AG04450 (cell line): ENCODE results near the gene MS4A18. TPM values are rescaled to one million over a fixed set of nuclear protein-coding genes. Genes with fewer than 3 reads are reported as not detected.

Experiments
- CTCF ChIA-PET: fragments of 300-600, 350-600 bp; formaldehyde crosslinking; extraction: SDS; loops from one replicate; lab custom pipeline; 2022; ENCODE audit warnings: antibody characterized with exemption, inconsistent platforms; lab: Charles Lee
- POLR2A ChIA-PET: fragments of 350-600 bp; formaldehyde crosslinking; extraction: SDS; loops from one replicate; lab custom pipeline; 2021; ENCODE audit warnings: antibody characterized with exemption, inconsistent platforms; lab: Yijun Ruan, JAX
- DNase-seq: peaks from one replicate; pipeline ENCODE4 v3.0.0-alpha.2; 2011; ENCODE audit warnings: low read depth, low spot score
- H3K27ac ChIP-seq: one replicate; pipeline ENCODE4 v1.5.1; 2012; ENCODE audit warnings: low read depth, low read length, control low read depth
- H3K27me3 ChIP-seq: one replicate; pipeline ENCODE4 v1.6.0; 2012; ENCODE audit warnings: low read length; ENCODE audit not compliant: control insufficient read depth, insufficient read depth
- H3K4me3 ChIP-seq: 2 replicates; pipeline ENCODE4 v1.5.1; 2011; ENCODE audit warnings: mild to moderate bottlenecking, low read depth, low read length, control low read depth
- H3K9me3 ChIP-seq: 2 replicates; pipeline ENCODE4 v1.5.1; 2012; ENCODE audit warnings: low read length; ENCODE audit not compliant: control insufficient read depth, insufficient read depth
- CTCF ChIP-seq: IDR thresholded peaks from 2 replicates; pipeline ENCODE4 v1.5.1; 2011; ENCODE audit warnings: low read depth, low read length, control low read depth, inconsistent platforms
- polyA plus RNA-seq: library from polyadenylated mRNA; depleted of rRNA; stranded (reverse); fragments of >200 nt; gene quantifications from 2 replicates; pipeline ENCODE4 v1.2.3, GENCODE V29; 2011

MS4A18 gene
- polyA plus RNA-seq, 1 experiment: not detected

DNA sequence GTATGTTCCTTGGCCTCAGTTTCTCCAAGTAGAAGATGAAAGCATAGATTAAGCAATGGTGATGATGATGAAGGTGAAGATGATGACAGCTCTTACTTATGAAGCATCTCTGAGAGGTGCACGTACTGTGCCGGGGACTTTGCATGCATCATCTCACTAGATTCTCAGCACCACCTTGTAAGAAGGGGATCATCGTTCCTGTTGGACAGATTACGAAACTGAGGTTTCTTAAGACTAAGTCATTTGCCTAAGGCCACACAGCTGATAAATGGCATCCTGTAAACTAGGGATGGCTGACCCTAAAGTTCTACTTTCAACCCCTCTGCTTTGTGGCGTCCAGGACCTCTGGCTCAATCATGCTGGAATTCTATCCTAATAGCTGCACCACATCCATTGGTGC lies 40.8 kb downstream of the MS4A18 start:
- H3K27ac ChIP-seq: no peak overlapping the region
- DNase-seq: no peak
- H3K9me3 ChIP-seq: no peaks in the 10 kb centered on the region; the same call in 1 of the 2 replicates
- H3K4me3 ChIP-seq: no peak overlapping the region
- ChIA-PET CTCF (interaction anchor here (1.3 to 1.8 kb wide), 2 partner anchors 9 to 122 kb away, joined by 4 read pairs; partner anchors contain the start of gene MS4A15), POLR2A (interaction anchor here (1.1 kb wide), 1 partner anchor 10 kb away, joined by 6 read pairs; no protein-coding TSS in a partner anchor)
- no peak for TF ChIP-seq CTCF
- peaks cover 6% of the 10 kb centered on the region for H3K27me3 ChIP-seq

DNA sequence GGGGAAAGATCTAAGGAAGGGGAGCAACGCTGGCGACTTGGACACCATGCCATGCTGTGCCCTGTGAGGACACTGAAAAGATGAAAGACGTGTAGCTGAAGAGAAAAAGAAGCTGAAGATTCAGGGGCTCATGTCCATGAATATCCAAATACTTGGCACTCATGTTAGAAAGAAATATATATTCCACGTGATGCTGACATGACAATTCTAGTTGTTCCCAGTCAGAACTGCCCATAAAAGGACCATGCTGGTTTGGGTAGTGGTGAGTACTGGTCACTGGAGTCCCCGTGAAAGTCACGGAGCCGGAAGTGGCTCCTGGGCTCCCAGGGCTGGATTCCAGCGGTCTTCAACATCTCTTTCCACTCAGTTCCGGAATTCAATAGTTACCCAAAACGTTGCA lies 42.0 kb downstream of the MS4A18 start:
- peaks cover 6% of the 10 kb centered on the region for H3K27me3 ChIP-seq
- H3K9me3 ChIP-seq: no peaks in the 10 kb centered on the region; the same call in 1 of the 2 replicates
- no peak overlapping the region for H3K4me3 ChIP-seq
- DNase-seq: no peak
- ChIA-PET POLR2A (no interaction called here), CTCF (interaction anchor here (1.0 to 1.8 kb wide), 3 partner anchors 9 to 121 kb away, joined by 4 to 8 read pairs (median 5); no protein-coding TSS in a partner anchor)
- no peak overlapping the region for H3K27ac ChIP-seq
- TF ChIP-seq CTCF: no peak

DNA sequence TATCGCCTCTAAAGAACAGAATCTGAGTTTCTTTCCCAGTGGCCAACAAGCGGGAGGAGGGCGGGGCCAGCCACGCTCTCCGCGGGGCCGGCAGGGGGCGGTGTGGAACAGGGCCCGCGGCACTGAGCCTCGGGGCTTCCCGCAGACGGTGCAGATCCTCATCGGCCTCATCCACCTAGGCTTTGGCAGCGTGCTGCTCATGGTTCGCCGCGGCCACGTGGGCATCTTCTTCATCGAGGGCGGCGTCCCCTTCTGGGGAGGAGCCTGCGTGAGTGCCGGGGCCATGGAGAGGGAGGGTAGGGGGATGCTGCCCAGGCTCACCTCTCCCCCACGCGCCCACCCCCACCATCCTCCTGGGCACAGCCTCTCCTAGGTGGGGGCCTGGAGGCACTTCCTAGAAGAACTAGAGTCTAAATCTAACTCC lies 42.9 kb downstream of the MS4A18 start:
- H3K4me3 ChIP-seq: no peak overlapping the region
- ChIA-PET POLR2A (no interaction called here), CTCF (interaction anchor here (1.0 to 1.8 kb wide), 3 partner anchors 8 to 120 kb away, joined by 4 to 8 read pairs (median 5); no protein-coding TSS in a partner anchor)
- no peaks in the 10 kb centered on the region; the same call in 1 of the 2 replicates for H3K9me3 ChIP-seq
- peaks cover 6% of the 10 kb centered on the region for H3K27me3 ChIP-seq
- peak; percentile 35 for TF ChIP-seq CTCF
- no peak overlapping the region for H3K27ac ChIP-seq
- DNase-seq: no peak

- POLR2A ChIA-PET: no interaction called here
- Histone ChIP-seq H3K4me3 (no peak overlapping the region), H3K27me3 (peaks cover 9% of the 10 kb centered on the region), H3K27ac (no peak overlapping the region), H3K9me3 (no peaks in the 10 kb centered on the region; the same call in 1 of the 2 replicates)
- DNase-seq: no peak
- TF ChIP-seq CTCF: no peak
- CTCF ChIA-PET: no interaction called here
Measured at GRCh38 chr11:60768202-60768601, 43.7 kb downstream of the MS4A18 start.

GRCh38 chr11:60769273-60769672 lies 44.8 kb downstream of the MS4A18 start:
- no peak for DNase-seq

More at GRCh38 chr11:60769273-60769672, 44.8 kb downstream of the MS4A18 start:
- no peak for TF ChIP-seq CTCF
- Histone ChIP-seq H3K27ac (no peak overlapping the region), H3K9me3 (no peaks in the 10 kb centered on the region; the same call in 1 of the 2 replicates), H3K27me3 (peaks cover 9% of the 10 kb centered on the region), H3K4me3 (no peak overlapping the region)
- ChIA-PET CTCF (interaction anchor here (1.5 kb wide), 1 partner anchor 9 kb away, joined by 4 read pairs; no protein-coding TSS in a partner anchor), POLR2A (no interaction called here)
